Fibroblast of skin of abdomen (primary cell): ENCODE data around the gene RPL28.

ENCODE experiments used
- DNase-seq: peaks from one replicate; pipeline ENCODE4 v3.0.0-alpha.2; 2013

The RPL28 gene

DNA sequence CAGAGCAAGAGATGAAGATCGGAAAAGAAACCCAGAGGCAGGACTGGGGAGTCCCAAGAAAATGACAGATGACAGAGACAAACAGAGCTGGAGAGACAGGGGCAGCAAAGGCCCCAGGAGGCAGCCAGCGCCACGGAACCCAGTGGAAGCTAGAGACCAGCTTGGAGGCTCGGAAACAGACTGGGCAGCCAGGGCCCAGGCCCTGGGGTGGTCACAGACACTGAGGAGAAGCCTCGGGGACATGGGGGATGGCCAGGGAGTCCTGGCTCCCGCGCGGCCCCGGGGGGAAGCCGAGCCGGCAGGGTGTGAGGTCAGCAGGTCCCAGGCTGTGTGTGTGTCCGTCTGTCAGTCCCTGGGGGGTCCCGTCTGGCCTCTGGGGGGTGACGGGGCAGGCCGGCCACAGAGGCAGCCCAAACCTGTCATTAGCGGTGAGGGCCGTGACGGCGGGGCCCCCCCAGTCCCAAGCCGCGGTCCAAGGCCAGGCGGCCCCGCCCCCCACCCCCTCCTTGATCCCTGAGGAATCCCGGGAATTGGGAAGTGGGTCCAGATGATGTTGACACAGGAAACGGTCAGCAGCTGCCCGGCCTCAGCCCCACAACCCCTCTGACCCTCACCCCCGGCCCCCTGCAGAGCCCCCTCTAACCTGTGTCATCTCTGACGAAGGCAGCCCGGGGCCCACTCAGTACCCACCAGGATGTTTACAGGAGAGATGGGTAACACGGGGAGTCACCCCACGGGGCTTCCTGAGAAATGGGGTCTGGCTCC, 11.6 kb upstream of the RPL28 start:
- DNase-seq = peak; percentile 44

DNA sequence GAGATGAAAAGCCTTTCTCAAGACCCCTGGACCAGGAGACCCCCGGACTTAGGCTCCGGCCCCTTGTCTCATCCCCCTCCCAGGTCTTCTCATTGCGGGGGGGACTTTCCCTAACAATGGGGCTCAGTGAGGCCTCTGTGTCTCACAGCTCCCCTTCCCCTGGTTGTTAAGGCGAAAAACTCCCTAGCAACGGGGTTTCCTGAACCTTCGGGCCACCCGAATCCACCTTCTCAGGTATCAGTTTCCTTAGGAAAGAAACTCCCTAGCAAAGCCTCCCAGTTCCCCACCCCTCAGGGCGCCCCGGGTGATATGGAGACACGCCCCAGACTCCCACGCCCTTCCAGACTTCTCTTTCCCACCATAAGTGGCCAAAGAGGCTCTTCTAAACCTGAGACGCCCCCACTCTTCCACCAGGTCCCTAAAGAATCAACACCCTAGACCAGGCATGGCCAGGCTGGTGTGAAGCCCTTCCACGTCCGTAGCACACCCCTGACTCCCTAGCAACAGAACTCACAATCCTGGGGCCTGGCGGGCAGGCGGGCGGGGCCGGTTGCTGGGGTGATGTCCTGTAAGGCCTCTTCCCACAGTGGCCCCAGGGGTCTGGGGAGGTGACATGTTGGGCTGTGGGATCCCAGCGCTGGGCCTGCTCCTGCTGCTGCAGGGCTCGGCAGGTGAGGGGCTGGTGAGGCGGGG, 9.3 kb upstream of the RPL28 start, which contains the start of gene TMEM190:
Gene TMEM190 (plus strand): TSS at position 586 of the 693 bp plus-strand sequence. CDS start 28 bp downstream, at position 614.
- DNase-seq = no peak

DNA sequence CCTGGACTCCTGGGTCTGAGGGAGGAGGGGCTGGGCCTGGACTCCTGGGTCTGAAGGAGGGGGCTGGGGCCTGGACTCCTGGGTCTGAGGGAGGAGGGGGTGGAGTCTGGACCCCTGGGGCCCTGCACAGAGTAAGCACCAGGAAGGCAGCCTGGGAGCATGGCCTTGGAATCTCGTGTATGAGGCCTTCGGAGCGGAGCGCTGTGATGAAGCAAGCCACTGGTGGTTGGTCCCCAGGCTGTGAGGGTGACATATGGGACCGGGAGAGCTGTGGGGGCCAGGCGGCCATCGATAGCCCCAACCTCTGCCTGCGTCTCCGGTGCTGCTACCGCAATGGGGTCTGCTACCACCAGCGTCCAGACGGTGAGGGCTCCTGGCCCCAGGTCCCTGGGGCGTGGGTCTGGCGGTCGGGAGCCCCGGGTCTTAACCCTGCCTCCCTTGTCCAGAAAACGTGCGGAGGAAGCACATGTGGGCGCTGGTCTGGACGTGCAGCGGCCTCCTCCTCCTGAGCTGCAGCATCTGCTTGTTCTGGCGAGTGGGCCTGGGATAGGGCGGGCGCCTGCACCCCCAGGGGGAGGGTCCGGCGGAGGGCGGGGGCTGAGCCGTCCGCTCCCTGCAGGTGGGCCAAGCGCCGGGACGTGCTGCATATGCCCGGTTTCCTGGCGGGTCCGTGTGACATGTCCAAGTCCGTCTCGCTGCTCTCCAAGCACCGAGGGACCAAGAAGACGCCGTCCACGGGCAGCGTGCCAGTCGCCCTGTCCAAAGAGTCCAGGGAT, 8.2 kb upstream of the RPL28 start:
- DNase-seq = no peak

DNA sequence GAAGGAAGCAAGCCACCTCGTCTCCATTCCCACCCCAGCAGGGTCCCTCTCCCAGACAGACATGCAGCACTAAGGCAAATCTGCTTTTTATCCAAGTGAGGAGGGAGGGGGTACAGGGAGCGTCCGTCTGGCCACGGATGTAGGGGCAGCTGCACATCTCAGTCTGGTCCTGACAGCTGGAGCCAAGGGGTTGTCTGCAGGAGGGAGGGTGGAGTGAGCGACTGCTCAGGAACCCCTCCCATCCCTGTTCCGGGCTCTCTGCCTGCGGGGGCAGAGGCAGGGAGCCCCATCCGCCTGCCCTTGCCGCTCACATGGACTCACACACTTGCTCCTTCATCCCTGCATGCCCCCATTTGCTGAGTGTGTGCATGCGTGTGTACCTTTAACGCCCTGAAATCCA, 6.6 kb upstream of the RPL28 start:
- DNase-seq = no peak

DNA sequence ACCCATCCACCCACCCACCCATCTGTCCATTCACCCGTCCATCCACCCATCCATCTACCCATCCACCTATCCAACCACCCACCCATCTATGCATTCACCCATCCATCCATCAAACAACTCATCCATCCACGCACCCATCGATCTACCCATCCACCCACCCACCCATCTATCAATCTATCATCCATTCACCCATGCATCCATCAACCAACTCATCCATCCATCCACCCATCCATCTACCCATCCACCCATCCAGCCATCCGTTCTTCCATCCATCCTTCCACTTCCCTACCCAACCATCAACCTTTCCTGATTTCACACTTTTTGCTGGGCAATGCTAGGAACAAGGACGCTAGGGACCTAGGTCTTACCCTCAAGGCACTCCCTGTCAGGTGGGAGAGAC, 3.7 kb upstream of the RPL28 start:
- no peak for DNase-seq

DNA sequence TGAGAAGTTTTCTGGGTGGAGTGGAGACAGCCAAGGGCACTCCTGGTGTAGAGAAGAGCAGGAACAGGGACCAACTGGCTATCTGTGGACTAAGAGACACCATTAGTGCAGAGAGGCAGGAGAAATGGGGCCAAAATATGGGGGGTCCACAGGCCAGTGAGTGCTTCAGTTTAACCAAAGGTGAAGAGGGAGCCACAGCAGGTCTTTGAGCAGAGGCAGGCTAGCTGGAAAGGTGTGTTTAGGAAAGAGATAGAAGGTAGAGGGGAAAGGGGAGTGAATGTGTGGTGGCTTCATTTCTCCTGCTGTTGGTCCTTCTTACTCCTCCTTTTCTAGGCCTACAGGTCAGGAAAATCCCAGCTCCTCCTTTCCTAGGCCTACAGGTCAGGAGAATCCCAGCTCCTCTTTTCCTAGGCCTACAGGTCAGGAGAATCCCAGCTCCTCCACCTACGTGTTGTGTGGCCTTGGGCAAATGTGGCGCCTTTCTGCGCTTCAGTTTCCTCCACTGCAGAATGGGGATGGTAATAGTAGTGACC, 3.1 kb upstream of the RPL28 start:
- no peak for DNase-seq

DNA sequence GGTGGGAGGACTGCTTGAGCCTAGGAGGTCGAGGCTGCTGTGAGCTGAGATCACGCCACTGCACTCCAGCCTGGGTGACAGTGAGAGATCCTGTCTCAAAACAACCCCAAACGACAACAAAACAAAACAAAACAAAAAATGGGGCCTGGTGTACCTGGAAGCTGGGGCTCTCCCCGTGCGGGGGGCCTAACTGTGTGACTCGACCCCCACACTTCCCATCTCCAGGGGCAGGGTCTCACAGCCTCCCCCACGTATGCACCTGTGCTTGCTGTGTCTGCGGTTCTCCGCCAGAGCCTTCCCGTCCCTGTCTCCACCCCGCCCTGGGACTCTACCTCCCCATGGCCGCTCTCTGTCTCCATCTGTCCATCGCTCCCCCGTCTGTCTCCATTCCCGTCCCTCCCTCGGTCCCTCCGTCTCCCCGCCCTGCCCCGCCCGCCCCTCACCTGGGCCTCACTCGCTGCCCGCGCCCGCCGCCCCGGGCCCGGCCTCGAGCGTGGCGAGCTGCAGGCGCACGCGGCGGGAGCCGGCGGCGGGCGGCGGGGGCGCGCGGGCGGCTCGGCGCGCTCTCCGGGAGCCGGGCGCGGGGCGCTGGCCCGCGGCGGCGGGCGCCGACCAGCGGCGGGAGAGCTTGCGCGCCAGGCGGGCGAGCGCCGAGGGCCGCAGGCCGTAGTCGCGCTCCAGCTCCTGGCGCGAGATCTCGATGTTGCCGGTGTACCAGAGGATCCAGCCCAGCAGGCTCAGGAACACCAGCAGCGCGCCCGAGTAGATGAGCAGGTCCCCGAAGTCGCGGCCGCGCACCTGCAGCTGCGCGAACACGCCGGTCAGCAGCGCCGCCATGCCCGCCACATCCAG, 2.2 kb upstream of the RPL28 start:
- DNase-seq = peak; percentile 69

DNA sequence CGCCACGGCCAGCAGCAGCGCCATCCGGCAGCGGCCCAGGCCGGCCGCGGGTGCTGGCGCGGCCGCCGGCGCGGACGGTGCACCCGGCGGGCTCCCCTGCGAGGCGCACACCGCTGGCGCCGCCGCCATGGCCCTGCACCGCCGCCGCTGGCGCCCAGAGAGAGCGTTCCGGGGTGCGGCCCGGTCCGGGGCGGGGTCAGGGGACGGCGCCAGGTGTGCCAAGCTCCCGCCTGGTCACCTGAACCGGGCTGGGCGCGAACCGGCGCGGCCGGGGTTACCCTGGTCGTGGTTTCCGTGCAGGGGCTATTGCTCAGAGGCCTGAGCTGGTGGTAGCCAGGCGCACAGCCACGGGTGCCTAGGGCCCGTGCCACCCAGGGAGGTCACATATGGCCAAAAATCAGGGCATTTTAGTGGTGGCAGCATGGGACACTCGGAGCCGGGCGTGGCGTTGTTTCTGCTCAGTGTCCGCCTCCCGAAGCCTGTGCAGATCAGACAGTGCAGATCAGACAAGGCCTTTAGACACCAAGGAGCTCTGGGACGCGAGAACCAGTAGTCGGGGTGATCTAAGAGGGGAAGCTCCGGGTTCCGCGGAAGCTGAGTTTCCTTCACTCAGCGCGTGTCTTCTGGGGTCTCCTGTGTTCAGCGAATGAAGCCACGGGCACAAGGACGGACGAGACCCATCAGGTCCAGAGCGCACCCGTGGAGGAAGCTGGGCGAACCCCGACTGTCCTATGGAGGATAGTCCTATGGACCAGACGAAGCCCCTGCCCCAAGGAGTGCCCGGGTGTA, 1.4 kb upstream of the RPL28 start, which contains the start of gene TMEM238:
Gene TMEM238 (minus strand): TSS at position 162 of the 789 bp plus-strand sequence. CDS start 33 bp downstream, at position 129.
- DNase-seq = no peak

DNA sequence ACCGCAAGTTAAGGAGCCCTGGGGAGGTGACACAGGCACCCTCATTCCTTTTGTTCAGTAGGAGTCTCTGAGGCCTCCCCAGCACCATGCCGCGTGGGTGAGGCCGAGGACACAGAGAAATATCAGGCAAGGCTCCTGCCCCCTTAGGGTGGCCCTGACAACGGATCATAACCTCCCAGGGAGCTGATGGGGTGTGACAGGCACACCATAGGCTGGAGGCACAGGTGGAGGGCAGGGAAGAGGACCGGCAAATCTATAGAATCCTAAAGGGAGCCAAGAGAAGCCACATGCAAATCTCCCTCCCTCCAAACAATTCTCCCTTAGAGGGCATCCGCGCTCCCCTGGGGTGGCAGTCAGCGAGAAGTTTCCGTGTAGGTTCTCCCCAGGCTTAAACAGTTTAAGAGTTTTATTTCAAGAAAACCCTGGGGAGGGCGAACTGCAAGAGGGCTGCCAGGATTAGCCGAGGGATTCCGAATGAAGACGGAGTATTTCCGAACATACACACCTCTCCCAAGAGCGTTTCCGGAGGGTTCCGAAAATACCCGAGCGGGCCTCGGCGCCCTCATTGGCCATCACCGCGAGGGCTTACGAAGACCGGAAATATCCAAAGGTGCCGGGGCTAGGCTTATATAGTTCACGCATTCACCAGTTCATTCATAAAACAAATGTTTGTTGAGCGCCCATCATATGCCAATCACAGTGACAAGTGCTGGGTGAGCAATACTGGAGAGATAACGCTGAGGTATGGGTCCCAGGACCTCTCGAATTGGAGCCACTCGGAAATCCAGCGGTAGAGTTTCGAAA, 610 bp upstream of the RPL28 start:
- peak; percentile 95 for DNase-seq

DNA sequence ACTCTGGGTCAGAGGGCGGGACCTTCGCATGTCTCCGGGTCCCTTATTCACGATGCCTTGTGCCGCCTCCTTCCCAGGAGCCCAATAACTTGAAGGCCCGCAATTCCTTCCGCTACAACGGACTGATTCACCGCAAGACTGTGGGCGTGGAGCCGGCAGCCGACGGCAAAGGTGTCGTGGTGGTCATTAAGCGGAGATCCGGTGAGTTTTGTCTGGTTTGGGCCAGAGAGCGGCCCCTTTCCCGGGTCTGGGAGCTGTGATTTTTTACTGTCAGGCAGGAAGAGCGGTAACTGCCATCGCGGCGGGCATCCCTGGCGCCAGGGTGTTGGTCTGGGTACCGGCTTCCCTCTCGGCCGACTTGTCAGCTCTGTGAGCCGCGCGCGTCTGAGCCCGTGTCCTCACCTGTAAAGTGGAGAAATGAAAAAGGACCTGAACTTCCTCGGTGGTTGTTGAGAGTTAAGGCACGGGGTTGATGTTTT, 800 bp downstream of the RPL28 start:
- no peak for DNase-seq

DNA sequence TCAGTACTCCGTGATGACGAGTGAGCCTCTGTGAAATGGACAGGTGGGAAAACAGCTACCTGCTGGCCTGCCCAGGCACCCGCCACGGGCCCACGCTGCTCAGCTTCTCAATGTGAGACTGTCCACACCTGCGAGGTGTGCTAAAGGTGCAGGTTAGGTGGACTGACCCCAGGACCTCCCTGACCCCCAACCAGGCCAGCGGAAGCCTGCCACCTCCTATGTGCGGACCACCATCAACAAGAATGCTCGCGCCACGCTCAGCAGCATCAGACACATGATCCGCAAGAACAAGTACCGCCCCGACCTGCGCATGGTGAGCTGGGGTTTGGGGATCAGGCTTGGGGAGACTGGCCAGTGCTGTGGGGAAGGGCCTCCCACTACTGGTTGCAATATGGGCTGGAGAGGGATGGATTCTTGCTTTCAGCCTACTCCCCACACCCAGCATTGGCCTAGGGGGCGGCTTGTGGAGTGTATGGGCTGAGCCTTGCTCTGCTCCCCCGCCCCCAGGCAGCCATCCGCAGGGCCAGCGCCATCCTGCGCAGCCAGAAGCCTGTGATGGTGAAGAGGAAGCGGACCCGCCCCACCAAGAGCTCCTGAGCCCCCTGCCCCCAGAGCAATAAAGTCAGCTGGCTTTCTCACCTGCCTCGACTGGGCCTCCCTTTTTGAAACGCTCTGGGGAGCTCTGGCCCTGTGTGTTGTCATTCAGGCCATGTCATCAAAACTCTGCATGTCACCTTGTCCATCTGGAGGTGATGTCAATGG, 2.2 kb downstream of the RPL28 start:
- DNase-seq = no peak

DNA sequence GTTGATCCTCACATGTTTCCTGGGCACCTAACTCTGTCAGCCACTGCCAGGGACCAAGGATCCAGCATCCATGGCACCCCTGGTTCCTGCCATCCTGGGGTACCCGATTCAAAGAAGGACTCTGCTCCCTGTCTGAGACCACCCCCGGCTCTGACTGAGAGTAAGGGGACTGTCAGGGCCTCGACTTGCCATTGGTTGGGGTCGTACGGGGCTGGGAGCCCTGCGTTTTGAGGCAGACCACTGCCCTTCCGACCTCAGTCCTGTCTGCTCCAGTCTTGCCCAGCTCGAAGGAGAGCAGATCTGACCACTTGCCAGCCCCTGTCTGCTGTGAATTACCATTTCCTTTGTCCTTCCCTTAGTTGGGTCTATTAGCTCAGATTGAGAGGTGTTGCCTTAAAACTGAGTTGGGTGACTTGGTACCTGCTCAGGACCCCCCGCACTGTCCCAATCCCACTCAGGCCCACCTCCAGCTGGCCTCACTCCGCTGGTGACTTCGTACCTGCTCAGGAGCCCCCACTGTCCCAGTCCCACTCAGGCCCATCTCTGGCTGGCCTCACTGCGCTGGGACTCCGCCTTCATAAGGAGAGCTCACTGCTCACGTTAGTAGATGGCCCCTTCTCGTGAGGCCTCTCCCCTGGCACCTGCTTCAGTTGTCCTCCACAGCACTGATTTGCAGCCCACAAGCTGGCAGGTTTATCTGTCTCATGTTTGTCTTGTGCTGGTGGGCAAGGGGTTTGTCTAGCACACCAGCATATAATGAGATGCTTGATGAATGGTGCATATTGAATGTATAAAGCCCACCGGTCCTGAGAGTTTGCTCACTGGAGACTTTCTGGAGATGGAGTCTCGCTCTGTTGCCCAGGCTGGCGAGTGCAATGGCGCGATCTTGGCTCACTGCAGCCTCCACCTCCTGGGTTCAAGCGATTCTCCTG, 3.9 kb downstream of the RPL28 start:
- DNase-seq = no peak

DNA sequence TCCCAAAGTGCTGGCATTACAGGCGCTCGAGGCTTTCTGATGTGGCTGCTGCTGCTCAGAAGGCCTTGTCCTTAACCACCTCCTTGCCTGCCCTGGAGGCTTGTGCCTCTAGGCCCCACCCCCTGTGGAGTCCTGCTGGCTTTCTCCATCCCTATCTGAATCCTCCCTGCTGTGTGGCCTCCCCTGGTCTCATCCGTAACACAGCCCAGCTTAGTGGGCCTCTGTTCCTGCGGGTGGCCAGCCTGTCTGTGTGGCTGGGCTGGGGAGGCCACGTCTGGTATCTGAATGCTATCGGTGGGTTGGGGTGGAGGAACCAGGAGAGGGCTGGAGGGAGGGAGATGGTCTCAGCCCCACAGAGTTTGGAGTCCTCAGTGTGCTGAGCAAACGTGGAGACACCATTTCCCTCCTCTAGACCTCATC, 4.7 kb downstream of the RPL28 start:
- no peak for DNase-seq

DNA sequence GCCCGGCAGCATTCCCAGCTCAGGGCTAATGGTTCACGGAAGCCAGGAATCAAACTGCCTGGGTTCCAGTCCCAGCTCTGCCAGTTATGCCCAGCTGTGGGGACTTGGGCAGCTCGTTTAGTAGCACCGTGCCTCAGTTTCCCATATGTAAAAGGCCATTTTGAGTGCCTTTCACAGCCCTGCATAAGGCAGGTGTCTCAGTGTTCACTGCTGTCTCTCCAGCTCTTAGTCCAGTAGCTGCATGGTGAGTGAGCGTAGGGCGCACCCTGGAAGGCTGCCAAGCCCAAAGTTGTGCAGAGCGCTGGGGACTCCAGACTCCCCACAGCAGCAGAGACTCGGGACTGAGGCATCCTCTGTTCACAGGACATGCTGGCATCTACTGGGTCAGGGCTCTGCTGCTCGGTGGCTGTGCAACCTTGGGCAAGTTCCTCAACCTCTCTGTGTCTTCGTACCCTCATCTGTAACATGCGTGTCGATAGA, 5.5 kb downstream of the RPL28 start:
- no peak for DNase-seq

DNA sequence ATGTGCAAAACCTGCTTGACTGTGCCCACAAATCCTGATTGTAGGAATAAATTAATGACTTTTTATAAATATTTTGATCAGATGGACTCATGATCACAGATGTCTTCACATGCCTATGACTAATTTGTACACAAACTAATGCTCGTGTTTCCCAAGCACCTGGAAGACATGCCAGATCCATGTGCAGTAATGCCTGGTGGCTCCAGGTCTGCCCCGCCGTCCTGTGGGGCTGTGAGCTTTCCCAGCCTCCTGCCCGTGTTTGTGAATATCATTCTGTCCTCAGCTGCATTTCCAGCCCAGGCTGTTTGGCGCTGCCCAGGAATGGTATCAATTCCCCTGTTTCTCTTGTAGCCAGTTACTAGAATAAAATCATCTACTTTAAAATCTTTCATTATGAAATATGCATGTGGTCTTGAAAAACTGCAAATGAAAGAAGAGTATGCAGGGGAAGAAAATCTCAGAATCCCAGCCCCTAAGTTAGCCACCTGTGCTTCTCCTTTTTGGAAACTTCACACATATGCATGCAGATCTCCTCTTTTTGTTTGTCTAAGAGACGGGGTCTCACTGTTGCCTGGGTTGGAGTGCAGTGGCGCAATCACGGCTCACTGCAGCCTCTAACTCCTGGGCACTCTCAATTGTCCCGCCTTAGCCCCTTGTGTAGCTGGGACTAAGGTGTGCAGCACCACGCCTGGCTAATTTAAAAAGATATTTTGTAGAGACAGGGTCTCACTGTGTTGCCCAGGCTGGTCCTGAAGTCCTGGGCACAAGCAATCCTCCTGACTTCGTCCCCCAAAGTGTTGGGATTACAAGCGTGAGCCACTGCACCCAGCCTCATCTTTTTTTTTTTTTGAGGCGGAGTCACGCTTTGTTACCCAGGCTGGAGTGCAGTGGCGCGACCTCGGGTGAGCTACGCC, 6.2 kb downstream of the RPL28 start:
- no peak for DNase-seq

DNA sequence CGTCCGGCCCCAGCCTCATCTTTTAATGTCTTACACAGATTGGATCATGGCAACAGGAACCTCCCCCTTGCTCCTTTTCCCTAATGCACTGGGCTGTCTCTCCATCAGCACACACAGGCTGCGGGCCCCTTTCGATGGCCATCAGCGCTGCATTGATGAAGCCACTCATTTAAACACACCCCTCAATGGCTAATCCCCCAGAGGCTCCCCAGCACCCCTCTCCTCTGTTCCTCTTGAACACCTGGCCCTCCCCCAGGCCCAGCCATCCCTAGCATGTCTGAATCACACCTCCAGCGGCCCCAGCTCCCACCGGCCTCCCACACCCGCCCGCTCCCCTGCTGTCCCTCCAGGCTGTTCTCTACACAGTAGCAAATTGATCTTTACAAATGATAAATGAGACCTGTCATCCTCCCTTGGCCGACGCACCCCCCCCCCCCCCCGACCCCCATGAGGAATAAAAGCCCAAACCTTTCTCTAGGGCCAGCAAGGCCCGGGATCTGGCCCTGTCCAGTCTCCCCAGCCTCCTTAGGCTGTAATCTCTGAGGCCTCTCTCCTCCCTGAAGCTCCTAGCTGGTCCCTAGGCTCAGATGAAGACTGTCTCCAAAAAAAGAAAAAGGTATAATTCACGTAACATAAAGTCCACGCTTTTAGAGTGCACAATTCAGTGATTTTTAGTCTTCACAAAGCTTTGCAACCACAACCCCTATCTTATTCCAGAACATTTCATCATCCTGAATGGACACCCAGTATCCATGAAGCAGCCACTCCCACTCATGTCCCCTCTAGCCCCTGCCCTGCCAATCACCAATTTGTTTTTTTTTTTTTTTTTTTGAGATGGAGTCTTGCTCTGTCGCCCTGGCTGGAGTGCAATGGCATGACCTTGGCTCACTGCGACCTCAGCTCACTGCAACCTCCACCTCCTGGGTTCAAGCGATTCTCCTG, 7.4 kb downstream of the RPL28 start:
- no peak for DNase-seq
